ENCODE measurements around the gene NSG1. TPM values are rescaled to one million over a fixed set of nuclear protein-coding genes. Genes with fewer than 3 reads are reported as not detected.

Gene NSG1
- total RNA-seq, 4 donors from 2014 or later, result 0.15 to 4.8 (median 1.4) TPM

- Histone ChIP-seq H3K4me3 (no peak overlapping the region), H3K27me3 (peaks cover 34% of the 10 kb centered on the region), H3K9me3 (peaks cover 0 to 4% (median 0%) of the 10 kb centered on the region in 3 donors), H3K36me3 (no peaks in the 10 kb centered on the region), H3K27ac (no peak overlapping the region), H3K4me1 (no peaks in the 10 kb centered on the region)
- ATAC-seq, result no peak
- TF ChIP-seq CTCF (IDR thresholded peaks at IDR 0.05) (no peak), POLR2AphosphoS5 (IDR thresholded peaks at IDR 0.05) (no peak), EP300 (IDR thresholded peaks at IDR 0.05) (no peak), POLR2A (IDR thresholded peaks at IDR 0.05) (no peak)
- 60 to 86% methylated on average over 1 to 3 of the region's 3 CpGs for WGBS, 2 donors (ENCODE audit: low coverage in 1 of 2)
Observed at GRCh38 chr4:4364061-4364460, 22.8 kb upstream of the NSG1 start.

GRCh38 chr4:4364486-4365208, 22.3 kb upstream of the NSG1 start:
- Histone ChIP-seq H3K9me3 (peaks cover 0 to 4% (median 0%) of the 10 kb centered on the region in 3 donors), H3K4me3 (no peak overlapping the region), H3K27ac (no peak overlapping the region), H3K4me1 (no peaks in the 10 kb centered on the region), H3K36me3 (no peaks in the 10 kb centered on the region), H3K27me3 (peaks cover 28% of the 10 kb centered on the region)
- ATAC-seq, result no peak
- WGBS, 2 donors (ENCODE audit: low coverage in 1 of 2), result 56 to 74% methylated on average over 5 to 8 of the region's 9 CpGs
- no peak for TF ChIP-seq POLR2A (IDR thresholded peaks at IDR 0.05)
- TF ChIP-seq EP300 (IDR thresholded peaks at IDR 0.05), result no peak
- TF ChIP-seq POLR2AphosphoS5 (IDR thresholded peaks at IDR 0.05), result no peak
- TF ChIP-seq CTCF (IDR thresholded peaks at IDR 0.05), result no peak

GRCh38 chr4:4368809-4369580, 17.9 kb upstream of the NSG1 start:
- no peak for TF ChIP-seq CTCF (IDR thresholded peaks at IDR 0.05)
- no peak for TF ChIP-seq POLR2AphosphoS5 (IDR thresholded peaks at IDR 0.05)
- no peak for TF ChIP-seq POLR2A (IDR thresholded peaks at IDR 0.05)
- TF ChIP-seq EP300 (IDR thresholded peaks at IDR 0.05), result no peak
- no peaks in the 10 kb centered on the region for H3K4me1 ChIP-seq

GRCh38 chr4:4374388-4375098, 12.4 kb upstream of the NSG1 start:
- Histone ChIP-seq H3K4me3 (no peak overlapping the region), H3K27me3 (peaks cover 48% of the 10 kb centered on the region), H3K4me1 (no peaks in the 10 kb centered on the region), H3K9me3 (peaks cover 0 to 21% (median 0%) of the 10 kb centered on the region in 3 donors), H3K27ac (no peak overlapping the region), H3K36me3 (no peaks in the 10 kb centered on the region)
- TF ChIP-seq CTCF (IDR thresholded peaks at IDR 0.05) (no peak), POLR2A (IDR thresholded peaks at IDR 0.05) (no peak), EP300 (IDR thresholded peaks at IDR 0.05) (no peak), POLR2AphosphoS5 (IDR thresholded peaks at IDR 0.05) (no peak)
- no peak for ATAC-seq
- 79 to 88% methylated on average over 6 of the region's 6 CpGs for WGBS, 2 donors (ENCODE audit: low coverage in 1 of 2)

More at GRCh38 chr4:4368809-4369580, 17.9 kb upstream of the NSG1 start:
- H3K9me3 ChIP-seq, result peaks cover 0 to 10% (median 0%) of the 10 kb centered on the region in 3 donors
- 40 to 47% methylated on average over 2 to 7 of the region's 11 CpGs for WGBS, 2 donors (ENCODE audit: low coverage in 1 of 2)
- H3K27ac ChIP-seq, result no peak overlapping the region
- ATAC-seq, result no peak
- no peak overlapping the region for H3K4me3 ChIP-seq
- no peaks in the 10 kb centered on the region for H3K36me3 ChIP-seq
- peaks cover 26% of the 10 kb centered on the region for H3K27me3 ChIP-seq

All from gastroesophageal sphincter (tissue), 4 donors.